Measurements from ENCODE around the gene ARL2.
"Not testable (repeated sequence)": the region's sequence is repeated elsewhere in the genome, so short reads cannot be mapped to it uniquely, and the experiment has no call there.

The ARL2 gene

GRCh38 chr11:65013888-65014725 is at the start of gene ARL2:
ARL2 (plus strand) TSS chr11:65014160; CDS start chr11:65014208, 48 bp downstream.
- peak; percentile 96 for DNase-seq

DNA sequence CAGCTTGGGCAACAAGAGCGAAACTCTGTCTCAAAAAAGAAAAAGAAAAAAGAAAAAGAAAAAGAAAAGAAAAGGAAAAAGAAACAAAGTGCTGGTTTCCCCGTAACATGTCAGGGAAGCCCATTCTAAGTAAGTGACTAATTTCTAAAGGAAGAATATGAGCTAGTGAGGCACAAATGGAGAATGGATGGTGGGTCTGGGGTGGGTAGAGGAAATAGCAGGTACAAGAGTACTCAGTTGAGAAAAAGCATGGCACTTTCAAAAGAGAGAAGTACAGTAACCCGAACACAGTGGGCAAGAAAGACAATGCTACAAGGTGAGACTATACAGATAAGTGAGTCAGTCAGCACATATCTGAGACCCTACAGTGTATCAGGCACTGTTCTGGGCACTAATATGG is 46.6 kb upstream of the ARL2 start:
- DNase-seq, result no peak

DNA sequence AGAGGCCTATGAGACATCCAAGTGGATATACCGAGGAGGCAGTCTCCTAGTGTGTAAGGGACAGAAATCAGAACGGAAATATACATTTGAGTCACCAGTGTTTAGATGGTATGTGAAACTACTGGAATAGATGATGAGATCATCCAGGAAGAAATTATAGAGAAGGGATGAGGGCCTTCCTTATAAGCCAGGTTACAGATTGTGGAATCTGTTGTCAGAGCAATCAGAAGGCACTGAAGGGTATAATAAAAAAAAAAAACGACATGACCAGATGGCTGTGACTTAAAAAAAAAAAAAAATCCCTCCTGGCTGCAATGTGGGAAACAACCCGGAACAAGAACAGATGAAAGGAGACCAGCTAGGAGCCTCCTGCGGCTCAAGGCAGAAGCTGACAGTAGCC is 44.8 kb upstream of the ARL2 start:
- DNase-seq, result no peak

- DNase-seq, result no peak
Measured at GRCh38 chr11:64970731-64971151, 43.2 kb upstream of the ARL2 start.

DNA sequence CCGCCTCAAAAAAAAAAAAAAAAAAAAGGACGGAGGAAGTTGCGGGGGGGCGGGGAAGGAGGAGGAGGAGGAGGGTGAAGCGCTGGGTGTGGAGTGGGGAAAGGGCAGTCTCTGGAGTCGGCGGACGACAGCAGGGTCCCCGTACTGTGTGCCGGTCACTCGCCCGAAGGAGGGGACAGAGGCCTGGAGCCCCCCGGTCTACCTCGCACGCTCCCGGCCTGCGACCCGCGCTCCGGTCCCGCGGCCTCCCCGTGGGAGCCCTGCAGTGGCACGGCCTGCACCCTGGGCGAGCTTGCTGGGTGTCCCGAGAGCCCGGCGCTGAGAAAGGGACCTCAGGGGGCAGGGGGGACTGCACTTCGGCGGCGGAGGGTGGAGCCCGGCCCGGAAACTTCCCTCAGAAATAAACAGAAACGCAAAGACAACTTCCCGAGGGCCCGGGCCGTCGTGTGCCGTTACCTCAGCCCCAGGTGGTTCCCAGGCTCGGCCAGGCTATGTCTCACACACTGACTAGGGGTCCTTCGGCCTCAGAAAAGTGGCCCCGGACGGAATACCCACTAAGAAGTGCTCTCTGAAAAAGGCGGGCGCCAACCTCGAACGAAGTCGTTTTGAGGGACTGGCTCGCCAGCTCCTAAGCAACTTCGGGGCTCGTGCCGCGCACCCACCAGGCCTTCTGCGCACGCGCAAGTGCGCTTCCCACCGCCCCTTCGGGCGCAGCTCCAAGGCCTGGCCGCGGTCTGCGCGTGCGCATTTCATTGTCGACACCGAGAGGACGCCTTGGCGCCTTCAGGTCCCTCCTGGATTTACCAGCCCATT is 42.3 kb upstream of the ARL2 start, which contains the start of gene MAJIN:
Gene MAJIN (minus strand): TSS at position 688 of the 813 bp plus-strand sequence. CDS start 12,703 bp downstream, outside the sequence.
- no peak for DNase-seq

DNA sequence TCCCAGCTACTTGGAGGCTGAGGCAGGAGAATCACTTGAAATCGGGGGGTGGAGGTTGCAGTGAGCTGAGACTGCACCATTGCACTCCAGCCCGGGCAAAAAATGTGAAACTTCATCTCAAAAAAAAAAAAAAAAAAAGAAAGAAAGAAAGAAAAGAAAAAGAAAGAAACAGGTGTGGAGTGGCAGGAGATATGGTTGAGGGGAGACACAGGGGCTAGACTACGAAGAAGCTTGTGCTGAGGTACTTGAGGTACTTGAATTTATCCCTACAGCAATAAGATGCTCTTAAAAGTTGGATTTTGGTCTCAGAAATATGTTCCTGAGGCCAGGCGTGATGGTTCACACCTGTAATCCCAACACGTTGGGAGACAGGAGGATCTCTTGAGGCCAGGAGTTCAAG is 39.8 kb upstream of the ARL2 start:
- no peak for DNase-seq

GRCh38 chr11:64976651-64977050 is 37.3 kb upstream of the ARL2 start:
- no peak for DNase-seq

GRCh38 chr11:64983339-64983738 is 30.6 kb upstream of the ARL2 start:
- DNase-seq, result not testable (repeated sequence)

DNA sequence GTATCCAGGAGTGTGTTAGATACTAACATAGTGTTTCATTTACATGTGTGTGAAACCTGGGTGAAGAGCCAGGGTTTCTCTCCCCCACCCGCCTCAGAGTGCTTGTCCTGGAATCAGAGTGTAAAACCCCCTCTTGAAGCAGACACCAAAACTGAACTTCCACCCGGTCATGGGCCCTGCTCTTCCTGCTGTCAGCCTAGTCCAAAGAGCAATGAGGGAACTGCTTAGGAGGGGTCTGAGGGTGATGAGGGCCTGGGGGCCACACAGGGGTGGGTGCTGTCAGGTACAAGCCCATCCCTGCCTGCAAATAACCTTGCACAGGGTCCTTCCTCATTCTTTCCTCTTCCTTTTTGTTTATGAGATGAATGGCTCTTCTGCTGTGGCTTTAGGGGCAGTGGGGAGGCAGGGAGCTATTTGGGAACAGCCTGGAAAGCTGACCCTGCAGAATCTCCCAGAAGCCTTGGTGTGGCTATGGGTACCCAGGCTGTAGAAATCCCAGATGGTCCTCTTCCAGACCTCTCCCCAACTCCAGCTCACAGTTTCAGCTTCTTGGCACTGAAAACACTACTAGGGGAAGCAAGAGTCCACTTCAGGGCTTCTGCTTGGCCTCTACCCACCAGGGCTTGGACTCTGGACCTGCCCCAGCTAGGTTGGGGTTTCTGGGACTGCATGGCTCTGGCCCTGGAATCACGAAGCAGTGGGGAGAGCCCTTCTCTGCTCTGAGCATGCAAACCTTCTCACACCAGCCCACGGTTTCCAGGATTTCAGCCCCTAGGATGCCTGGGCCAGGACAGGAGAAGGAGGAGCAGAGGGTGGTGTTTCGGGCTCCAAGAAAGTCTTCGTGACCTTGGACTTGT is 25.7 kb upstream of the ARL2 start:
- DNase-seq, result no peak

- no peak for DNase-seq
Measured at GRCh38 chr11:64989416-64989815, 24.5 kb upstream of the ARL2 start.

GRCh38 chr11:64990222-64990923 is 23.6 kb upstream of the ARL2 start:
- DNase-seq, result no peak

DNA sequence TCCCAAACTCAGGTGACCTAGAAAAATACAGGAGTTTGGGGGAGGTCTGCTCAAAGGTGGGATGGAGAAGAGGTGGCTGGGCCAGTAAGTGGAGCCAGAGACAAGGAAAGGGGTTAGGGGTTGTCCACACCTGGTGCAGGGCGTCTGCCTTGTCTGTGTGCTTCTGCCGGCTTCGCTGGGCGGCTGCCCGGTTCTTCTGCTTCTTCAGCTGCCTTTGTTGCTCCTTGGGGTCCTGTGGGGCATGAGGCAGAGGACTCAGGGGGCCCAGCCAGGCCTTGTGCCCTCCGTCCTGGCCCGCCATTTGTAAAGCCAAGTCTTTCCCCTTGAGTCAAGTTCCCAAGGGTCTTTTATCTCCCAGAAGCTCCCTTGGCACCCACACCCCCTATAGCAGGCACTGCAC is 19.6 kb upstream of the ARL2 start:
- DNase-seq, result no peak

GRCh38 chr11:64996327-64996709 is 17.6 kb upstream of the ARL2 start:
- no peak for DNase-seq

GRCh38 chr11:64996710-64997380 is 17.1 kb upstream of the ARL2 start, which contains the start of gene BATF2:
BATF2 (minus strand) TSS chr11:64996971; CDS start chr11:64996914, 57 bp downstream.
- DNase-seq, result peak; percentile 61

- DNase-seq, result no peak
Measured at GRCh38 chr11:64998141-64998540, 15.8 kb upstream of the ARL2 start.

- no peak for DNase-seq
Measured at GRCh38 chr11:64998690-64999431, 15.1 kb upstream of the ARL2 start.

DNA sequence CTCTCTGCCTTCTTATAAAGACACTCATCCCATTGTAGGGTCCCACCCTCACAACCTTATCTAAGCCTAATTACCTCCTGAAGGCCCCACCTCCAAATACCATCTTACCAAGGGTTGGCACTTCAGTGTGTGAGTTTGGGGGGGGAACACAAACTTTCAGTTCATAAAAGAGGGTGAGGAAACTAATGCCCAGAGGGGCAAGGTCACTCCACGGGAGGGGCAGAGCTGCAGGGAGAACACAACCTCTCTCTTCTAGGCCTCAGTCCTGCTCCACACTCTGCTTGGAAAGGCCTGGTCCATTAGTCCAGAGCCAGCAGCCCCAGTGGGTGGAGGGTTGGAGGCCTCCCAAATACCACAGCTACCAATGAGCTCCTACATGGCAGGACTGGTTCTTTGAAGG is 14.5 kb upstream of the ARL2 start:
- no peak for DNase-seq

- DNase-seq, result no peak
Measured at GRCh38 chr11:65002706-65003105, 11.3 kb upstream of the ARL2 start.

DNA sequence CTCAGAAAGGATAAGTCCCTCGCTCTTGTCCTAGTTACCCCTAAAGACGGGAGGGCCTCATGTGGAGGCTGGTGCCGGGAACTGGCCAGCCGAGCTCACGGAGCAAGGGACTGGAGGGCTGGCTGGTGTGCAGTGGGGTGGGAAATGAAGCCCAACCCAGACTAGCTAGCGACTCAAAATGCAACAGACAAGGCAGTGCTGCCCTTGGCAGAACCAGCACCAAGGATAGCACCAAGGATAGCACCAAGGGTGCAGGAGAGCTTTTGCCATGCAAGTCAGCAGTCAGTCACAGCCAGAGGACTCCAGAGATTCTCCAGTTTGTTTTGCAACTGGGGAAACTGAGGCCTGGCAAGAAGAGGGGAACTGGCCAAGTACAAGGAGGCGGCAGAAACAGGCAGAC is 10.7 kb upstream of the ARL2 start:
- no peak for DNase-seq

DNA sequence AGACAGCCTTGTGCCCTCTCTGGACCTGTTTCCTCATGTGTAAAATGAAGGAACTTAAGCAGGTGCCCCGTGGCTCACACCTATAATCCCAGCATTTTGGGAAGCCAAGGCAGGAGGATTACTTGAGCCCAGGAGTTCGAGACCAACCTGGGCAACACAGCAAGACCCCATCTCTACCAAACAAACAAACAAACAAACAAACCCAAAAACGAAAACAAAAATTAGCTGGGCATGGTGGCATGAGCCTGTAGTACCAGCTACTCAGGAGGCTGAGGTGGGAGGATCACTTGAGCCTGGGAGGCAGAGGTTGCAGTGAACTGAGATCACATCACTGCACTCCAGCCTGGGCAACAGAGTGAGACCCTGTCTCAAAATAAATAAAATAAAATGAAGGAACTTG is 10.0 kb upstream of the ARL2 start:
- DNase-seq, result not testable (repeated sequence)

DNA sequence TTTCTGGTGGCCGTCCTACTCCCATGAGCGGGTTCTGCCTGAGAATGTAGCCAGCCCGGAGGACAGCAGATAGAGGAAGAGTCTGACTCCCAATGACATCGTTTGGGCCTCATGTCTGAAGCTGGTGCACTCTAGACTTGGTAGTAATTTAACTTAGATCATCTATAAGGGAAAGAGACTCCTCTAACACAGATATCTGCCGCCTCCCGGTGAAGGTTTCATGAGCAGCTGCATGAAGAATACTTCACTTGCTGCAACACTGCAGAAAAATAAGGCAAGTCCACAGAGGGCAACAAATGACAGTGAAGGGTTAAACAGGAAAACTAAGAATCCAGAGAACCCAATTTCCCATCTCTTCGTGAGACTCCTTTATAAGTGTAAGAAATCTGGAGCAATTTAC is 5.9 kb upstream of the ARL2 start:
- no peak for DNase-seq

Measured in NCI-H1092 (cell line).